ENCODE results near the gene LATS1.

LATS1 gene

DNA sequence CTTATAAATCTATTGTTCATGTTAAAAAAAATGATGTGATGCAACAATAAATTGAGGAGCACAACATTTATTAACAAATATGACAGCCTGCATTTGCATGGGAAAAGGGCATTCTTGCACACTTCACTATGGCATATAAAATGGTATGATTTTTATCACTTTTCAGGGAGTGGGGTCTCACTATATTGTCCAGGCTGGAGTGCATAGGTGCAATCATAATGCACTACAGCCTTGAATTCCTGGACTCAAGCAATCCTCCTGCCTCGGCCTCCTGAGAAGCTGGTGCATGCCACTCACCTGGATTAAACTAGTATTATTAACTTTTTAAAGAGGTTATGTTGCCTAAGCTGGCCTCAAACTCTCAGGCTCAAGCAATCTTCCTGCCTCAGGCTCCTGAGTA, 17.0 kb upstream of the LATS1 start:
- H3K9me3 ChIP-seq (ENCODE audit: low read depth, low read length), result no peaks in the 10 kb centered on the region
- no peak overlapping the region for H3K4me3 ChIP-seq
- H3K36me3 ChIP-seq (ENCODE audit: insufficient read depth, low read length), result peaks cover 65% of the 10 kb centered on the region
- no peak overlapping the region for H3K27ac ChIP-seq
- H3K9ac ChIP-seq (ENCODE audit: insufficient read length), result no peak overlapping the region
- DNase-seq (ENCODE audit: low read depth, low spot score), result no peak
- no peak for TF ChIP-seq POLR2AphosphoS5 (IDR thresholded peaks at IDR 0.05; ENCODE audit: borderline replicate concordance, low read depth, low read length)
- no peak for TF ChIP-seq FOXP2 (optimal IDR thresholded peaks at IDR 0.05; ENCODE audit: control extremely low read depth, extremely low read length, insufficient read depth)
- TF ChIP-seq EZH2 (IDR thresholded peaks at IDR 0.05), result no peak

DNA sequence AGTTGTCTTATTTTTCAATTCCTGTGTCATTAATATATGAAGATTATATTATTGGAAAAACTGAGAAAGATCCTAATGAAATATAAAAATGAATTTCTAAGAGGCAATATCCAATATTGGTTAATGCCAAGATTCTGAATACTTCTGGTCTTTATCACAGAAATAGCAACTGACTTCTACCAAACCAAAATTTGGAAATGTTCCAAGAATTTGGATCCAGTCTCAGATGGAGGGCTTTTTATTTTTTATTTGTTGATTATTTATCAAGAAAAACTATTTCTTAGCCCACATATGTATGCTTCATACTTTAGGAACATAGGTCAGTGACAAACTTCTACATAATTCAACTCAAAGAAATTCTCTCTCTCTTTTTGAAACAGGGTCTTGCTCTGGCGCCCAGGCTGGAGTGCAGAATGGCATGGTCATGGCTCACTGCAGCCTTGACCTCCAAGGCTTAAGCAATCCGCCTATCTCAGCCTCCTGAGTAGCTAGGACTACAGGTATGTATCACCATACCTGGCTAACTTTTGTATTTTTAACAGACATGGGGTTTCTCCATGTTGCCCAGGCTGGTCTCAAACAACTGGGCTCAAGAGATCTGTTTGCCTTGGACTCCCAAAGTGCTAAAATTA, 15.3 kb upstream of the LATS1 start:
- DNase-seq (ENCODE audit: low read depth, low spot score), result no peak
- Histone ChIP-seq H3K36me3 (ENCODE audit: insufficient read depth, low read length) (peaks cover 69% of the 10 kb centered on the region), H3K4me3 (no peak overlapping the region), H3K9ac (ENCODE audit: insufficient read length) (no peak overlapping the region), H3K9me3 (ENCODE audit: low read depth, low read length) (no peaks in the 10 kb centered on the region), H3K27ac (no peak overlapping the region)
- TF ChIP-seq FOXP2 (optimal IDR thresholded peaks at IDR 0.05; ENCODE audit: control extremely low read depth, extremely low read length, insufficient read depth), result no peak
- TF ChIP-seq EZH2 (IDR thresholded peaks at IDR 0.05), result no peak
- no peak for TF ChIP-seq POLR2AphosphoS5 (IDR thresholded peaks at IDR 0.05; ENCODE audit: borderline replicate concordance, low read depth, low read length)

DNA sequence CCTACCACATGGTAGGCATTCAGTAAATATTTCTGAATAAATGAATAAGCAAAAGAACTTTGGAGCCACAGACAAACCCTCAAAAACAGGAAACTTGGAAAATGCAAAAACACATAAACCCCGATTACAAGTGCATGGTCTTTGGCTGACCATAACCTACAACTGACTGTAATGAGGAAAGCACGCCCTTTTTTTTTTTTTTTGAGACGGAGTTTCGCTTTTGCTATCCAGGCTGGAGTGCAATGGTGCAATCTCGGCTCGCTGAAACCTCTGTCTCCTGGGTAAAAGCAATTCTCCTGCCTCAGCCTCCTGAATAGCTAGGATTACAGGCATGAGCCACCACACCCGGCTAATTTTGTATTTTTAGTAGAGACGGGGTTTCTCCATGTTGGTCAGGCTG, 11.9 kb upstream of the LATS1 start:
- Histone ChIP-seq H3K9ac (ENCODE audit: insufficient read length) (no peak overlapping the region), H3K36me3 (ENCODE audit: insufficient read depth, low read length) (peaks cover 64% of the 10 kb centered on the region), H3K27ac (no peak overlapping the region), H3K9me3 (ENCODE audit: low read depth, low read length) (no peaks in the 10 kb centered on the region), H3K4me3 (no peak overlapping the region)
- no peak for DNase-seq (ENCODE audit: low read depth, low spot score)
- TF ChIP-seq POLR2AphosphoS5 (IDR thresholded peaks at IDR 0.05; ENCODE audit: borderline replicate concordance, low read depth, low read length), result no peak
- TF ChIP-seq EZH2 (IDR thresholded peaks at IDR 0.05), result no peak
- no peak for TF ChIP-seq FOXP2 (optimal IDR thresholded peaks at IDR 0.05; ENCODE audit: control extremely low read depth, extremely low read length, insufficient read depth)

DNA sequence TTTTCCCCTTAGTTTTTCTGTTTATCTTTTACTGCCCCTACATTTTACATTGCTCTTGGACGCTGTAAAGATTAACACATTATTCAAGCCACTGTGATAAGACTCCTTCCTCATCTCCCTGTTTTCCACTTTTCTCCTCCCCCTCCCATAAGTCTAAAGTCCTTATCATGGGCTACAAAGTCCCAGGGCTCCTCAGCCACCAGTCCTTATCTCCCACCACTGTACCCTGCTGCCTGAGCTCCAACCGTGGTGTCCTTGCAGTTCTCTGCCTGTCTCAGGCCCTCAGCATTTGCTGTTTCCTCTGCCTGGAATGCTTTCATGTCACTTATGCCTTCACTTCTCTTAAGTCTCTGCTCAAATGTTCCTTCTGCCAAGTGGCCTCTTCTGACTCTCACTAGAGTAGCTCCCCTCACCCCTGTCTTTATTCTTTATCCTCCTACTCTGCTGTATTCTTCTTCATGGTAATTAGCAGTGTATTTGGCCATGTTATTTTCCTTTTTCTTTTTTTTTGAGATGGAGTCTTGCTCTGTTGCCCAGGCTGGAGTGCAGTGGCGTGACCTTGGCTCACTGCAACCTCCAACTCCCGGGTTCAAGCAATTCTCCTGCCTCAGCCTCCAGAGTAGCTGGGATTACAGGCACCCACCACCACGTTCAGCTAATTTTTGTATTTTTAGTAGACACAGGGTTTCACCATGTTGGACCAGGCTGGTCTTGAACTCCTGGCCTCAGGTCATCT, 10.8 kb upstream of the LATS1 start:
- no peak for TF ChIP-seq POLR2AphosphoS5 (IDR thresholded peaks at IDR 0.05; ENCODE audit: borderline replicate concordance, low read depth, low read length)
- TF ChIP-seq FOXP2 (optimal IDR thresholded peaks at IDR 0.05; ENCODE audit: control extremely low read depth, extremely low read length, insufficient read depth), result no peak
- TF ChIP-seq EZH2 (IDR thresholded peaks at IDR 0.05), result no peak
- DNase-seq (ENCODE audit: low read depth, low spot score), result no peak
- Histone ChIP-seq H3K4me3 (no peak overlapping the region), H3K9ac (ENCODE audit: insufficient read length) (no peak overlapping the region), H3K27ac (no peak overlapping the region), H3K36me3 (ENCODE audit: insufficient read depth, low read length) (peaks cover 63% of the 10 kb centered on the region), H3K9me3 (ENCODE audit: low read depth, low read length) (no peaks in the 10 kb centered on the region)

DNA sequence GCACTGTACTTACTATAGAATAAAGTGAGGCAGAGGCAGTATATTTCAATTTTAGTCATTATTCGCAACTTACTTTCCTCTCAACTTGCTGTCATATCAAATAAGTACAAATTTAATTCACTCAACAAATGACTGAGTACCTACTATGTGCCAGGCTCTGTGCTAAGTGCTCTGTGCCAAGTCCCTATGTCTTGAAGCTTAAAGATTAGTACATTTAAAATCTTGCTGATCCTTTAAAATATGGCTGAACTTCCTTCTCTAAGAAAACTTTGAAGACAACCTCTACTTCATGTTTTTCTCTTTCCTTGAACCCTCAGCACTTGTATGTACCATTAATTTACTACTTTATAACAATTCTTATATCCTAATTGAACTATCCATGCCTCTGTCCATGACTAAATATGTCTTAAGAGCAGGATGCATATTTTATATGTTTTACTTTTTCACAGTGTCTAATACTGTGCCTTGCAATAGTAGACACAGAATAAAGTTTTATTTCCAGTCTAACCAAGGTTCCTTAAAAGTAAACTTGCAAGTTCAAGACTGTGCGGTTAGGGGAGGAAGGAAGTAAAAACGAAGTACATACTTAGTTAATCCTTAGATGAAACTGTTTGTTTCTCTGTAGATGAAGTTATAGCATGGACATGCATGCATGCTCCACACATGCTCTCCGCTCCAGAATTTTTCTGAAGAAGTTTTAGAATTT, 10.0 kb upstream of the LATS1 start:
- Histone ChIP-seq H3K36me3 (ENCODE audit: insufficient read depth, low read length) (peaks cover 56% of the 10 kb centered on the region), H3K4me3 (no peak overlapping the region), H3K9me3 (ENCODE audit: low read depth, low read length) (no peaks in the 10 kb centered on the region), H3K9ac (ENCODE audit: insufficient read length) (no peak overlapping the region), H3K27ac (no peak overlapping the region)
- TF ChIP-seq FOXP2 (optimal IDR thresholded peaks at IDR 0.05; ENCODE audit: control extremely low read depth, extremely low read length, insufficient read depth) (no peak), POLR2AphosphoS5 (IDR thresholded peaks at IDR 0.05; ENCODE audit: borderline replicate concordance, low read depth, low read length) (no peak), EZH2 (IDR thresholded peaks at IDR 0.05) (no peak)
- no peak for DNase-seq (ENCODE audit: low read depth, low spot score)

DNA sequence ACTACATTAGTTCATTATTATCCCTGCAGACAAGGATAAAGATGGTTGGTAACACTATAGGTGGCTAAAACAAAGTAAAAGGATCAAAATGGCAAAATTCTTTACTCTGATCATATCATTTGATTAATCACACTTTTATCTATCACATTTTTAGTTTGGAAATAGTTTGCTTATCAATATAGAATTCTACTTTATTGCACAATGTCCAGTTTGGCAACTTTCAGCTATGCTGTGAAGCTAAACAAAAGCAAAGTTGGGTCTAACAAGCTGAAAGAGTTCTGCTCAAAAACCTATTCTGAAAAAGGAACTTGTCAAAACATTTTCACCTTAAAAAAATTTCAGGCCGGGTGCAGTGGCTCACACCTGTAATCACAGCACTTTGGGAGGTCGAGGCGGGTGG, 7.9 kb upstream of the LATS1 start:
- Histone ChIP-seq H3K4me3 (no peak overlapping the region), H3K9ac (ENCODE audit: insufficient read length) (no peak overlapping the region), H3K27ac (no peak overlapping the region), H3K36me3 (ENCODE audit: insufficient read depth, low read length) (peaks cover 47% of the 10 kb centered on the region), H3K9me3 (ENCODE audit: low read depth, low read length) (no peaks in the 10 kb centered on the region)
- TF ChIP-seq FOXP2 (optimal IDR thresholded peaks at IDR 0.05; ENCODE audit: control extremely low read depth, extremely low read length, insufficient read depth) (no peak), POLR2AphosphoS5 (IDR thresholded peaks at IDR 0.05; ENCODE audit: borderline replicate concordance, low read depth, low read length) (no peak), EZH2 (IDR thresholded peaks at IDR 0.05) (no peak)
- DNase-seq (ENCODE audit: low read depth, low spot score), result no peak

DNA sequence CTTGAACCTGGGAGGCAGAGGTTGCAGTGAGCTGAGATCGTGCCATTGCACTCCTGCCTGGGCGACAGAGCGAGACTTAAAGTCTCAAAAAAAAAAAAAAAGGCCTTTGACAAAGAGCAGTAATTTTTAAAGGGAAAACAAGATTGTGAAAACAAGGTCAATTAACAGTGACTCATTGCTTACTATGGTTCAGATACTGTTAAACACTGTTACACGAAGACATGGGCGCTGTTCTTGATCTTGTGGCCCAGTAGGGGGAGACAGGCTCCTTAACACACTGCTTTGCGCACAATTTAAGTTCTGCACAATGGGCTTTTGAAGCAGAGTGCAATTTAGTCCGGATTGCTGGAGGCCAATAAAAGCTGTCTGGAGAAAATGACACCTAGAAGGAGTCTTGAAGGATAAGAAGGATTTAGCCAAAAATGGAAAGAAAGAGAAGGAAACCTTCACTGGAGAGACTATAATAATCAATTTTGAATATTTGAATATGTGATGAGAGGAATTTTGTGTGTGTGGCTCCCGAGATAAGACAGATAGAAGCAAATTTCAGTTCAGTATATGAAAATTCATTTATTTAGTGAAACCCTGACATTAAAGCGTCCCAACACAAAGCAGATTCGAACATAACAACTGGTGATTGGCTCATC, 6.0 kb upstream of the LATS1 start:
- H3K4me3 ChIP-seq, result no peak overlapping the region
- H3K27ac ChIP-seq, result no peak overlapping the region
- no peak for DNase-seq (ENCODE audit: low read depth, low spot score)
- no peaks in the 10 kb centered on the region for H3K9me3 ChIP-seq (ENCODE audit: low read depth, low read length)
- H3K36me3 ChIP-seq (ENCODE audit: insufficient read depth, low read length), result peaks cover 29% of the 10 kb centered on the region
- TF ChIP-seq POLR2AphosphoS5 (IDR thresholded peaks at IDR 0.05; ENCODE audit: borderline replicate concordance, low read depth, low read length) (no peak), EZH2 (IDR thresholded peaks at IDR 0.05) (no peak)
- H3K9ac ChIP-seq (ENCODE audit: insufficient read length), result no peak overlapping the region

DNA sequence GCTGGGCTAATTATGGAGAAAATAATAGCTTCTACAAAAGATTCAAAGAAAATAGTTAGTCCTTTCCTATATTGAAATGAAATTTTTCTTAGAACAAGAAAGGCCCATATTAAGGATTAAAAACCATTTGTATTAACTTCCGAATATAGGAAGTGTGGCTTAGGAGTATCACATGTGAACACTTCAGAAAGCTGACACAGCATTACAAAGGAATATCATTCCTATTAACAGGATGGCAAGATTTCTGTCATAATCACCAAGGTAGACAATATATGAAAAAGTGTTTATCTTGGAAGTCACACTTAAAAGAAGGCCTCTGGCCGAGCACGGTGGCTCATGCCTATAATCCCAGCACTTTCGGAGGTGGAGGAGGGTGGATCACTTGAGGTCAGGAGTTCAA, 5.4 kb upstream of the LATS1 start:
- no peak overlapping the region for H3K9ac ChIP-seq (ENCODE audit: insufficient read length)
- no peak for DNase-seq (ENCODE audit: low read depth, low spot score)
- H3K27ac ChIP-seq, result no peak overlapping the region
- TF ChIP-seq POLR2AphosphoS5 (IDR thresholded peaks at IDR 0.05; ENCODE audit: borderline replicate concordance, low read depth, low read length), result no peak
- TF ChIP-seq FOXP2 (optimal IDR thresholded peaks at IDR 0.05; ENCODE audit: control extremely low read depth, extremely low read length, insufficient read depth), result no peak
- TF ChIP-seq EZH2 (IDR thresholded peaks at IDR 0.05), result no peak
- no peaks in the 10 kb centered on the region for H3K9me3 ChIP-seq (ENCODE audit: low read depth, low read length)
- H3K4me3 ChIP-seq, result no peak overlapping the region
- H3K36me3 ChIP-seq (ENCODE audit: insufficient read depth, low read length), result peaks cover 22% of the 10 kb centered on the region

All from SK-N-MC (cell line).